Measurements from ENCODE around the gene FHIP1B. TPM values are rescaled to one million over a fixed set of nuclear protein-coding genes. Genes with fewer than 3 reads are reported as not detected.

Gene FHIP1B
- polyA plus RNA-seq, 3 donors from 2014 or later = 11.9 to 20.5 (median 15.1) TPM

DNA sequence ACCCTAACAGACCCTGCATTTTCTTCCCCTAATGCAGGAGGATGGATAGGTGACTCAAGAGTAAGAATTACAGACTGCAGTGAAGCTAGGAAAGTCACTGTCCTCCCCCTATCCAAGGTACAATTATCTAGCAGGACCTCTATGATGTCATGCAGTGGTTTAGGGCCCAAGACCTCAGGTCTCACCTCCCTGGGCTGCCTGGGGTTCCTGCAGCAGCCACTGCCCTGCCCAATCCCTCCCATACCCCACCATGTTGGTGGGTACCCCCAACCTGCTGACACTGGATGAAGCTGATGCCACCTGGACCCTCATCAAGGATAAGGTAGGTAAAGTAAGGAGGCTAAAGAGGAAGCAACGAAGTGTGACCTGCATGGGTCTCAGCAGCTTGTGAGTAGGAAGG is 29.1 kb downstream of the FHIP1B start, which contains the start of gene C11orf42:
Gene C11orf42, plus strand, starts transcription at position 192 of the 400 bp plus-strand sequence. Its CDS starts 59 bp downstream, at position 251.
- Mint-ChIP-seq H3K9me3 (no peaks in the 10 kb centered on the region), H3K27me3 (ENCODE audit: low read depth in 3 of 3) (peaks cover 0 to 2% (median 0%) of the 10 kb centered on the region in 3 donors), H3K36me3 (peaks cover 9 to 20% (median 11%) of the 10 kb centered on the region in 3 donors), H3K4me3 (no peak within 1 kb of the TSS), H3K4me1 (peaks cover 54 to 58% of the 10 kb centered on the region in 2 donors), H3K27ac (peak within 1 kb of the TSS in 5 of 6 donors; percentile 39 to 95 (median 70))
- no peak for DNase-seq

DNA sequence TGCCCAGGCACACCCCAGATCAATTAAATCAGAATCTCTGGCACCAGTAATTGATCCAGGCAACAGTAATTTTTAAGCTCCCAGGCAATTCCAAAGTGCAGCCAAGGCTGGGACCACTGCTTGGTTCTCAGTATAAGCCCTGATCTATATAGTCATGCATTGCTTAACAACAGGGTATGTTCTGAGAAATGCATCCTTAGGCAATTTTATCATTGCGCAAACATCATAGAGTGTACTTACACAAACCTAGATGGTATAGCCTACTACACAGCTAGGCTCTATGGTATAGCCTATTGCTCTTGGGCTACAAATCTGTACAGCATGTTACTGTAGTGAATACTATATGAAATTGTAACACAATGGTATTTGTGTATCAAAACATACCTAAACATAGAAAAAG is 29.7 kb downstream of the FHIP1B start:
- Mint-ChIP-seq H3K4me3 (no peak overlapping the region), H3K27me3 (ENCODE audit: low read depth in 3 of 3) (peaks cover 0 to 2% (median 0%) of the 10 kb centered on the region in 3 donors), H3K27ac (peak overlapping the region in 4 of 6 donors; percentile 9 to 88 (median 50)), H3K4me1 (peaks cover 60 to 64% of the 10 kb centered on the region in 2 donors), H3K9me3 (no peaks in the 10 kb centered on the region), H3K36me3 (peaks cover 9 to 19% (median 11%) of the 10 kb centered on the region in 3 donors)
- no peak for DNase-seq

- Mint-ChIP-seq H3K9me3 (no peaks in the 10 kb centered on the region), H3K27me3 (ENCODE audit: low read depth in 3 of 3) (peaks cover under 1 to 2% (median 2%) of the 10 kb centered on the region in 3 donors), H3K36me3 (peaks cover 3 to 11% (median 5%) of the 10 kb centered on the region in 3 donors), H3K4me1 (peaks cover 71 to 74% of the 10 kb centered on the region in 2 donors), H3K27ac (peak overlapping the region; percentile 84 to 95 (median 88)), H3K4me3 (peak overlapping the region; percentile 66 to 85 (median 74))
- DNase-seq = peak; percentile 46 to 54 (median 52)
Measured at GRCh38 chr11:6203327-6203726, 31.1 kb downstream of the FHIP1B start.

DNA sequence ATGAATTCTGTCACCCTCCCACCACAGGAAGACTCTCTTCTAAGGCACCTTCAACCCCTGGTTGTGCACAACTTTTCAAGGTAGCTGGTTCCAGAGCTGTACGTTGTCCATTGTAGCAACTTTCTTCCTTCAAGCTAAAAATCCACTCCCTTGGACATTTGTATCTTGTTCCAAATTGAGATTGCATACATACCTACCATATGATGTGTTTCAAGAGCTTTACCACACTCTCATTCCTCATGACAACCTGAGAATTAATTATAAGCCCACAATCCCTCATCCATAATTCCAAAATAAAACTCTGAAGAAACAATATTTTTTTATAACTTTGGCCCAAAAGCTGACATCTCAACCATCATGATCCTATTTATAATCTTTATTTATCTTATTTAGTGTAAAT is 32.4 kb downstream of the FHIP1B start:
- Mint-ChIP-seq H3K27ac (peak overlapping the region; percentile 85 to 96 (median 90)), H3K27me3 (ENCODE audit: low read depth in 3 of 3) (peaks cover 2 to 4% (median 3%) of the 10 kb centered on the region in 3 donors), H3K4me3 (peak overlapping the region; percentile 52 to 82 (median 73)), H3K4me1 (peaks cover 82 to 86% of the 10 kb centered on the region in 2 donors), H3K9me3 (no peaks in the 10 kb centered on the region), H3K36me3 (peaks cover 3 to 10% (median 5%) of the 10 kb centered on the region in 3 donors)
- no peak for DNase-seq

DNA sequence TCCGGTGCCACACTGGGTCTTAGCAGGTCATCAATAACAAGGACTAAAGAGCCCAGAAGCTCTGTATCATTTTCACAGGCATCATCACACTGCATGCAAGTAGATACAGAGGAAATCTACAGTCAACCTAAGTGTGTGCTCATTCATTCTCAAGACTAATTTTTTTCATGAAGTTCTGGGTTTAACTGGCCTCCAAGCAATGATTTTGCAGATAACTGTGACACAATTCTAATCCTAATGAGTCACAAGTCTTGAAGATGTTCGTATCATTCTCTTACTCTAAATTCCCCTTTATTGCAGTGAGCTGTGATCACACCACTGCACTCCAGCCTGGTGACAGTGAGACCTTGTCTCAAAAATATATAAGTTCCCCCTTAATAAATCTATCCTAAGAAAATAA is 33.0 kb downstream of the FHIP1B start:
- peaks cover 82 to 90% of the 10 kb centered on the region in 2 donors for H3K4me1 Mint-ChIP-seq
- DNase-seq = peak in 2 of 3 donors; percentile 21 to 42
- H3K4me3 Mint-ChIP-seq = peak overlapping the region; percentile 52 to 82 (median 73)
- H3K27ac Mint-ChIP-seq = peak overlapping the region; percentile 85 to 96 (median 90)
- peaks cover 3 to 5% (median 5%) of the 10 kb centered on the region in 3 donors for H3K36me3 Mint-ChIP-seq
- H3K9me3 Mint-ChIP-seq = peaks cover 0 to 1% (median 0%) of the 10 kb centered on the region in 6 donors
- H3K27me3 Mint-ChIP-seq (ENCODE audit: low read depth in 3 of 3) = peaks cover 2 to 4% (median 3%) of the 10 kb centered on the region in 3 donors

GRCh38 chr11:6200975-6201374 is 33.5 kb downstream of the FHIP1B start:
- peaks cover 0 to 2% (median 0%) of the 10 kb centered on the region in 6 donors for H3K9me3 Mint-ChIP-seq
- H3K36me3 Mint-ChIP-seq = peaks cover 5 to 6% (median 5%) of the 10 kb centered on the region in 3 donors
- H3K4me1 Mint-ChIP-seq = peaks cover 86 to 96% of the 10 kb centered on the region in 2 donors
- H3K4me3 Mint-ChIP-seq = peak overlapping the region; percentile 52 to 82 (median 73)
- peak; percentile 68 to 76 (median 74) for DNase-seq
- peak overlapping the region; percentile 85 to 96 (median 90) for H3K27ac Mint-ChIP-seq
- peaks cover 2 to 4% (median 3%) of the 10 kb centered on the region in 3 donors for H3K27me3 Mint-ChIP-seq (ENCODE audit: low read depth in 3 of 3)

GRCh38 chr11:6199174-6199810 is 35.1 kb downstream of the FHIP1B start, which contains the start of gene OR52W1:
Gene OR52W1 (plus strand): TSS chr11:6199224. CDS start chr11:6199224, 0 bp downstream.
- H3K4me1 Mint-ChIP-seq = peaks cover 83 to 91% of the 10 kb centered on the region in 2 donors
- H3K27me3 Mint-ChIP-seq (ENCODE audit: low read depth in 3 of 3) = peaks cover 2 to 4% (median 3%) of the 10 kb centered on the region in 3 donors
- peaks cover 0 to 2% (median 0%) of the 10 kb centered on the region in 6 donors for H3K9me3 Mint-ChIP-seq
- H3K4me3 Mint-ChIP-seq = peak within 1 kb of the TSS in 2 of 5 donors; percentile 38 to 73
- H3K36me3 Mint-ChIP-seq = peaks cover 0 to 6% (median 0%) of the 10 kb centered on the region in 3 donors
- H3K27ac Mint-ChIP-seq = peak within 1 kb of the TSS; percentile 28 to 91 (median 86)
- DNase-seq = no peak

DNA sequence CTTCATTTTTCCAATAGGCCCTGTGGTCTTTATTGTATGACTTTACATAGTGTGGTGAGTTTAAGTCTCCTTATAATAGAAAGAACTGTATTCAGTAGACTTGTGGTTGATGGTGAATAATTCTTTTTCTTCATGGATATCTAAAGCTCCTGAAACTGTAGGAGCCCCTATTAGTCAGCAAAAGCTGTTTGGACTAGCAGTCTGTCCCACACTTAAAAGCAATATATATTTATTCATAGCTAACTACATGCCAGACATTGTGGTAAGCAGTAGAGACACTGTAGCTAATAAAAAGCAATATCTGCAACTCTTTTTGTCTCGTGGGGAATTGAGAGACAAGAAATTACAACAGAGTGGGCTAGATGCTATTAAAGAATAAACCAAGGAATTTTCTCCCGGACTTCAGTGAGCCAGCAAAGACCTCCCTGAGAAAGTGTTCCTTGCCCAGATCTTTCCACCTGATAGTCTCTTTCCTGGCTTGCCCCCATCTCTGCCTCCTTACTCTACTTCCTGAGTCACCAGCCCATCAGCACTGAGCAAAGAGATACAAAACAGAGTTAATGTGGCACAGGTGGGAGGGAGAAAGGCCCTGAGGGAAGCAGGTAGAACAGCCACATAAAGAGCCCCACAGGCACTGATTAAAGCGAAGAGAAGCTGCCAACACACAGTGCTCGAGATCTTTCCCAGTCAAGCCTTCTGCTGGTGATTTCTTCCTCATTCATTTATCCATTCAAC is 36.8 kb downstream of the FHIP1B start:
- Mint-ChIP-seq H3K4me1 (peaks cover 66 to 78% of the 10 kb centered on the region in 2 donors), H3K36me3 (peaks cover 0 to 6% (median 0%) of the 10 kb centered on the region in 3 donors), H3K27ac (peak overlapping the region in 5 of 6 donors; percentile 82 to 88 (median 84)), H3K9me3 (peaks cover 0 to 2% (median 0%) of the 10 kb centered on the region in 6 donors), H3K27me3 (ENCODE audit: low read depth in 3 of 3) (peaks cover 2 to 3% (median 2%) of the 10 kb centered on the region in 3 donors), H3K4me3 (peak overlapping the region in 4 of 5 donors; percentile 9 to 70 (median 42))
- no peak for DNase-seq

GRCh38 chr11:6196396-6196795 is 38.0 kb downstream of the FHIP1B start:
- peaks cover 54 to 67% of the 10 kb centered on the region in 2 donors for H3K4me1 Mint-ChIP-seq
- H3K9me3 Mint-ChIP-seq = peaks cover 0 to 2% (median 0%) of the 10 kb centered on the region in 6 donors
- peaks cover 0 to 6% (median 0%) of the 10 kb centered on the region in 3 donors for H3K36me3 Mint-ChIP-seq
- peak overlapping the region; percentile 67 to 92 (median 86) for H3K27ac Mint-ChIP-seq
- peak overlapping the region; percentile 18 to 79 (median 70) for H3K4me3 Mint-ChIP-seq
- DNase-seq = peak; percentile 50 to 67 (median 59)
- peaks cover 2 to 3% (median 2%) of the 10 kb centered on the region in 3 donors for H3K27me3 Mint-ChIP-seq (ENCODE audit: low read depth in 3 of 3)

DNA sequence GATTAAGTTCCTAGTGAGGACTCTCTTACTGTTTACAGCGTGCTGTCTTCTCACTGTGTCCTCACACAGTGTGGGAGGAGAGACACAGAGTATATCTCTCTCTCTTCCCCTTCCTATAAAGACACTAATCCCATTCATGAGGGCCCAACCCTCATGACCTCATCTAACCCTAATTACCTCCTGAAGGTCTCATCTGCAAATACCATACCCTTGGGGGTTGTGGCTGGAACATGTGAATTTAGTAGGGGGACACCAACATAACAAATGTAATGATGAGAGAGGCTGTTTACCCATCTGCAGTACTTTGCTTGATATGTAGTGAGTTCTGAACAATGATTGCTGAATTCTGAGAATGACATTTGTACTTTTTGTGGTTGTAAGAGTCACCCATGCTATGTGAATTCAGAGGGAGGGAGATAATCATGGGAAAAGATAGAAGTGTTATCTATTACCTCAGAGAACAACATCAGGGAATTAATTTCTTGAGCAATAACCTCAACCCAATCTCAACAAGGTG is 40.3 kb downstream of the FHIP1B start:
- Mint-ChIP-seq H3K27me3 (ENCODE audit: low read depth in 3 of 3) (peaks cover 2 to 3% (median 2%) of the 10 kb centered on the region in 3 donors), H3K9me3 (peaks cover 0 to 2% (median 0%) of the 10 kb centered on the region in 6 donors), H3K27ac (peak overlapping the region in 4 of 6 donors; percentile 25 to 69 (median 48)), H3K4me1 (peaks cover 34 to 46% of the 10 kb centered on the region in 2 donors), H3K4me3 (no peak overlapping the region), H3K36me3 (peaks cover 0 to 3% (median 0%) of the 10 kb centered on the region in 3 donors)
- DNase-seq = no peak

DNA sequence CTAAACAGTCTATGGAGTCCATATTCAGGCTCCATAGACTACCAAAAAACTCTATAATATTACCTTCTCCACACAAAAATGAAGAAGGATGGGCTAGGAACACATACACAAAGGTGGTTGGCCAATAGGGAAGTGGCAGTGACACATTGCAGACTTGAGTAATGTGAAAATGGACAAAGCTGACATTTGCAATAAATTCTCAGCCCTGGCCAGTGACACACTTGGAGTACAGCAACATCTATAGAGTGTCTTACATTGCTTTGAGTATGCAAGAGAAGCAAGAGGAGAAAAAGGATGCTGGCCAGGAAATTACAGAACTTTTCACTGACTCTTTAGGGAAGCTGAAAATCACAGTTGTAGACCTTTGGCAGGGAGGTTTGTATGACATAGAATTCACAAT is 42.7 kb downstream of the FHIP1B start:
- peaks cover 10 to 22% of the 10 kb centered on the region in 2 donors for H3K4me1 Mint-ChIP-seq
- H3K27ac Mint-ChIP-seq = no peak overlapping the region
- peaks cover 0 to 2% (median 0%) of the 10 kb centered on the region in 6 donors for H3K9me3 Mint-ChIP-seq
- H3K4me3 Mint-ChIP-seq = no peak overlapping the region
- H3K27me3 Mint-ChIP-seq (ENCODE audit: low read depth in 3 of 3) = peaks cover 0 to 1% (median 0%) of the 10 kb centered on the region in 3 donors
- no peak for DNase-seq
- peaks cover 0 to 3% (median 0%) of the 10 kb centered on the region in 3 donors for H3K36me3 Mint-ChIP-seq

DNA sequence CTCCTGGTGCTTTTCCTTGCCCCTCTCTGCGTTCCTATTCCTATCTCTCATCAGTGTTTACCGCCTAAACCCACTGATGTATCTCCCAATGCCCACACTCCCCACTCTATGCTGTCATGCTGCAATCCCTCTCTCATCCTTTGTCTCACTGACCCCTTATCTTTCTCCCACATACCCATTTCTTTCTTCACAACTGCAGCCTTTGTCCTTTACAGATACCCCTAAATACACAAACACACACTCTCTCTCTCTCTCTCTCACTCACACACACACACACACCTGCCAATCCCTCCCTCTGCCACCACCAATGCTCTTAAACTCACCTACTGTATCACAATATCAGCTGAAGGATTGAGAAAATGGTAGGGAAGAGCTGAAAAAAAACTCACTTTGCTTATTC is 59.0 kb downstream of the FHIP1B start:
- no peak for DNase-seq
- Mint-ChIP-seq H3K36me3 (peaks cover 0 to 8% (median 0%) of the 10 kb centered on the region in 3 donors), H3K9me3 (peaks cover 0 to 2% (median 0%) of the 10 kb centered on the region in 6 donors), H3K4me1 (peaks cover 18 to 19% of the 10 kb centered on the region in 2 donors), H3K4me3 (no peak overlapping the region), H3K27ac (no peak overlapping the region), H3K27me3 (ENCODE audit: low read depth in 3 of 3) (peaks cover 3 to 7% (median 5%) of the 10 kb centered on the region in 3 donors)

GRCh38 chr11:6170226-6170625 is 64.2 kb downstream of the FHIP1B start, which contains the start of gene OR52B2:
Gene OR52B2 (minus strand): TSS chr11:6170326. CDS start chr11:6170326, 0 bp downstream.
- Mint-ChIP-seq H3K9me3 (peaks cover 0 to 4% (median 0%) of the 10 kb centered on the region in 6 donors), H3K27ac (peak within 1 kb of the TSS in 1 of 6 donors; percentile 10), H3K4me3 (no peak within 1 kb of the TSS), H3K36me3 (peaks cover 0 to 12% (median 0%) of the 10 kb centered on the region in 3 donors), H3K27me3 (ENCODE audit: low read depth in 3 of 3) (peaks cover 3 to 7% (median 4%) of the 10 kb centered on the region in 3 donors), H3K4me1 (no peaks in the 10 kb centered on the region)
- no peak for DNase-seq

Measured in immature natural killer cell (primary cell).